GM18499 (cell line): Measurements from ENCODE around the gene FANCI.

Experiments used
- ATAC-seq: cut with Tn5 transposase; IDR thresholded peaks from one replicate; pipeline ENCODE4 v1.9.1; 2021; ENCODE audit warnings: moderate number of reproducible peaks; ENCODE audit not compliant: insufficient read depth, unreplicated experiment

FANCI gene

GRCh38 chr15:89243691-89244573 lies at the start of gene FANCI:
FANCI (plus strand) TSS chr15:89243979; CDS start chr15:89247648, 3,669 bp downstream.
- peak; percentile 89 for ATAC-seq

- ATAC-seq, result no peak
These were observed 49.2 kb upstream of the FANCI start for GRCh38 chr15:89194608-89195007.

GRCh38 chr15:89195836-89196235 lies 47.9 kb upstream of the FANCI start:
- no peak for ATAC-seq

- no peak for ATAC-seq
These were observed 47.5 kb upstream of the FANCI start for GRCh38 chr15:89196241-89196640.

GRCh38 chr15:89196994-89197393 lies 46.8 kb upstream of the FANCI start:
- ATAC-seq, result no peak

GRCh38 chr15:89197503-89197971 lies 46.2 kb upstream of the FANCI start:
- ATAC-seq, result no peak

- ATAC-seq, result no peak
These were observed 45.6 kb upstream of the FANCI start for GRCh38 chr15:89198196-89198595.

GRCh38 chr15:89198934-89199333 lies 44.8 kb upstream of the FANCI start:
- no peak for ATAC-seq

- no peak for ATAC-seq
These were observed 44.0 kb upstream of the FANCI start for GRCh38 chr15:89199746-89200145.

GRCh38 chr15:89200182-89200581 lies 43.6 kb upstream of the FANCI start:
- no peak for ATAC-seq

GRCh38 chr15:89201465-89202005 lies 42.2 kb upstream of the FANCI start:
- ATAC-seq, result no peak

- no peak for ATAC-seq
These were observed 40.0 kb upstream of the FANCI start for GRCh38 chr15:89203705-89204273.

- no peak for ATAC-seq
These were observed 37.7 kb upstream of the FANCI start for GRCh38 chr15:89205991-89206585.

GRCh38 chr15:89206908-89207331 lies 36.9 kb upstream of the FANCI start:
- ATAC-seq, result no peak

- no peak for ATAC-seq
These were observed 35.5 kb upstream of the FANCI start for GRCh38 chr15:89208256-89208655.

GRCh38 chr15:89209057-89209456 lies 34.7 kb upstream of the FANCI start:
- ATAC-seq, result no peak

GRCh38 chr15:89211678-89212170 lies 32.1 kb upstream of the FANCI start:
- ATAC-seq, result no peak

- ATAC-seq, result no peak
These were observed 28.2 kb upstream of the FANCI start for GRCh38 chr15:89215627-89216026.

- no peak for ATAC-seq
These were observed 26.7 kb upstream of the FANCI start for GRCh38 chr15:89217031-89217430.

GRCh38 chr15:89217686-89218376 lies 25.9 kb upstream of the FANCI start:
- ATAC-seq, result no peak
